Sigmoid colon (tissue), 7 donors: ENCODE results near the gene TRPM3. TPM values are rescaled to one million over a fixed set of nuclear protein-coding genes. Genes with fewer than 3 reads are reported as not detected.

Experiments used
- DNase-seq: peaks from one replicate; pipeline ENCODE4 v3.0.0-alpha.2; 2019
- H3K27ac ChIP-seq, 4 donors: fragments of 200-600 bp; sonication (generic); one replicate each; pipeline ENCODE4 v1.5.1; 2016 to 2019; ENCODE audit warnings: mild to moderate bottlenecking in 1 of 4
- H3K27me3 ChIP-seq, 3 donors: fragments of 200-600 bp; sonication (generic); one replicate each; pipeline ENCODE4 v1.5.1; 2019; ENCODE audit warnings: mild to moderate bottlenecking in 1 of 3
- H3K36me3 ChIP-seq, 4 donors: fragments of 200-600 bp; sonication (generic); one replicate each; pipeline ENCODE4 v1.5.1; 2016 to 2019
- H3K4me1 ChIP-seq, 4 donors: fragments of 200-600 bp; sonication (generic); one replicate each; pipeline ENCODE4 v1.5.1; 2017 to 2019
- H3K4me3 ChIP-seq, 4 donors: fragments of 200-600 bp; sonication (generic); one replicate each; pipeline ENCODE4 v1.5.1; 2017 to 2019; ENCODE audit warnings: mild to moderate bottlenecking in 2 of 4, moderate library complexity in 1 of 4
- H3K9me3 ChIP-seq, 4 donors: fragments of 200-600 bp in 3 of 4; sonication (generic) in 3 of 4; one replicate each; pipeline versions ENCODE4 v1.5.1 to v1.6.1; 2013 to 2019
- EP300 ChIP-seq, 4 donors: sonication (generic); formaldehyde crosslinking; IDR thresholded peaks; one replicate each; pipeline ENCODE4 v1.6.1; 2017; ENCODE audit warnings: antibody characterized with exemption in 4 of 4
- POLR2A ChIP-seq, 2 donors: fragments of 450-650 bp; IDR thresholded peaks; one replicate each; pipeline ENCODE4 v1.6.1; 2016; ENCODE audit warnings: antibody characterized with exemption in 2 of 2, mild to moderate bottlenecking in 2 of 2, moderate library complexity in 2 of 2
- POLR2AphosphoS5 ChIP-seq, 4 donors: sonication (generic); formaldehyde crosslinking; IDR thresholded peaks; one replicate each; pipeline ENCODE4 v1.6.1; 2017; ENCODE audit warnings: antibody characterized with exemption in 4 of 4
- WGBS, 2 donors: extraction: QIAGEN DNeasy Blood & Tissue Kit; methylation state at CpG; one replicate each; pipeline ENCODE4 v1.1.7; 2013; 5-methylcytosine and 5-hydroxymethylcytosine counted together
- intact Hi-C: fragments of 100-400 bp; cut with DNase I; formaldehyde crosslinking; loops from one replicate; pipeline ENCODE4 v1.15.1; 2023
- polyA plus RNA-seq, 3 donors: library from polyadenylated mRNA; stranded (reverse); fragments of 200-250 nt; gene quantifications; one replicate each; pipeline ENCODE4 v1.2.3, GENCODE V29; 2013
- total RNA-seq, 4 donors: library from RNA; depleted of rRNA; stranded (reverse); fragments of >200 nt; gene quantifications; one replicate each; pipeline ENCODE4 v1.1.0, GENCODE V29; 2016
- TF ChIP-seq, protein P1 (sequence below), 4 experiments: fragments of 450-650 bp in 3 of 4; fragments of 200-600 bp in 1 of 4; IDR thresholded peaks; one replicate each; pipeline ENCODE4 v1.5.1; 2016 to 2019; ENCODE audit warnings: antibody characterized with exemption in 4 of 4, mild to moderate bottlenecking in 3 of 4, moderate library complexity in 2 of 4
- donor health status: healthy with polysubstance abuse.
- donor health status: Bipolar disorder and iron deficiency.
- donor health status: healthy.

TRPM3 gene
- total and polyA plus RNA-seq, 7 donors, result 0.07 to 1.8 (median 0.41) TPM; not detected in 2

DNA sequence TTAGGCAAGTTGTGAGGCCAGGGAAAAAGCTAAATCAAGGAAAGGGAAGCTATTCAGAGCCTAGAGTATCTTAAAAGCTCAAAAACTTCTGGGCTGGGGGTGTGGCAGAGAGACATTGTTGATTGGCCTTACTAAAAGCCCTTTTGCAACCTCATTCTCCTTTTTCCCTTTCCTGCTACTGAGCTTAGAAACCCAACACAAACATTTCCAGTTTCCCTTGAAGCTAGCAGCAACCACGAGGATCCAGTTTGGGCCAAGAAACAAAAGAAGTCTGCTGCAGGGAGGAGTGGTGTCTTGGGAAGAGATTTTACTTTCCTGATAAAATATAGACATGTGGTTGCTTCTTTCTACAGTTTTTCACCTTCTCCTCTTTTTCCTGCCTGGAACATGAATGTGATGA, 571.5 kb downstream of the TRPM3 start:
- DNase-seq, result no peak
- Histone ChIP-seq H3K9me3 (peaks cover 0 to 4% (median 0%) of the 10 kb centered on the region in 4 donors), H3K4me3 (no peak overlapping the region), H3K27ac (no peak overlapping the region), H3K36me3 (no peaks in the 10 kb centered on the region), H3K4me1 (peaks cover 0 to 27% (median 13%) of the 10 kb centered on the region in 4 donors), H3K27me3 (no peaks in the 10 kb centered on the region)
- TF ChIP-seq, protein P1, sequence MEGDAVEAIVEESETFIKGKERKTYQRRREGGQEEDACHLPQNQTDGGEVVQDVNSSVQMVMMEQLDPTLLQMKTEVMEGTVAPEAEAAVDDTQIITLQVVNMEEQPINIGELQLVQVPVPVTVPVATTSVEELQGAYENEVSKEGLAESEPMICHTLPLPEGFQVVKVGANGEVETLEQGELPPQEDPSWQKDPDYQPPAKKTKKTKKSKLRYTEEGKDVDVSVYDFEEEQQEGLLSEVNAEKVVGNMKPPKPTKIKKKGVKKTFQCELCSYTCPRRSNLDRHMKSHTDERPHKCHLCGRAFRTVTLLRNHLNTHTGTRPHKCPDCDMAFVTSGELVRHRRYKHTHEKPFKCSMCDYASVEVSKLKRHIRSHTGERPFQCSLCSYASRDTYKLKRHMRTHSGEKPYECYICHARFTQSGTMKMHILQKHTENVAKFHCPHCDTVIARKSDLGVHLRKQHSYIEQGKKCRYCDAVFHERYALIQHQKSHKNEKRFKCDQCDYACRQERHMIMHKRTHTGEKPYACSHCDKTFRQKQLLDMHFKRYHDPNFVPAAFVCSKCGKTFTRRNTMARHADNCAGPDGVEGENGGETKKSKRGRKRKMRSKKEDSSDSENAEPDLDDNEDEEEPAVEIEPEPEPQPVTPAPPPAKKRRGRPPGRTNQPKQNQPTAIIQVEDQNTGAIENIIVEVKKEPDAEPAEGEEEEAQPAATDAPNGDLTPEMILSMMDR (IDR thresholded peaks at IDR 0.05), result no peak
- no peak for TF ChIP-seq POLR2A (IDR thresholded peaks at IDR 0.05)
- TF ChIP-seq EP300 (IDR thresholded peaks at IDR 0.05), result no peak
- TF ChIP-seq POLR2AphosphoS5 (IDR thresholded peaks at IDR 0.05), result no peak
- intact Hi-C loops, result loop anchor here (2.0 kb wide), 1 partner anchor 13 kb away; no protein-coding TSS in a partner anchor
- WGBS, 2 donors, result 26 to 70% methylated on average over 1 of the region's 1 CpG

DNA sequence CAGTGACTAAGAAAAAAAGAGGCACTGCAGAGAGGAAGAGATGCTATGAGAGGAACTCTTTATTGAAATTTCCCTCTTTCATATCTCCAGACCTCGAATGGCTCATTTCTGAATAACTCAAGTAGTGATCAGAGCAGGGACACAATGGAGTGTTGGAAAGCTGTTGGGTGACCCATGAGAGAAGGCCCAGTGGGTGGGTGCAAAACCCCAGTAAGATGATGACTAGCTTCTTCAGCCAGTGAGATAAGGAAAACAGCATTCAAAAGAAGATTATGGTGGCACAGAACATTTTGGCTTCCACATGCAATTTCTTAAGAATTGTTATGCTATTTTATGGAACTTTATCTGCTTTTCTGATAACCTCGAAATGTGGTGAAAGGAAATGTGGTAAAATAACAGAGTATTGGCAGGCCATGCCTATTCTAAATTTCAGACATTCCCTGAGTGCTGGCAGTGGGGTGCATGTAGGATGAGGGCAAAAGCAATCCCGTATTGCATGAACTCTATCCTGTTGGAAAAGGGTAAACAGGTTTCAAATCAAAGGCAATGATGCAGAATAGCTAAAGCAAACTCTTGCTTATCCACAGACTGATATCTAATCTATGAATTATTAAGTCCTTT, 579.0 kb downstream of the TRPM3 start:
- TF ChIP-seq, protein P1 (IDR thresholded peaks at IDR 0.05), result no peak
- TF ChIP-seq POLR2A (IDR thresholded peaks at IDR 0.05) (no peak), POLR2AphosphoS5 (IDR thresholded peaks at IDR 0.05) (no peak), EP300 (IDR thresholded peaks at IDR 0.05) (no peak)
- WGBS, 2 donors, result 80 to 89% methylated on average over 3 of the region's 3 CpGs
- H3K4me3 ChIP-seq, result no peak overlapping the region
- no peak overlapping the region for H3K27ac ChIP-seq
- no peaks in the 10 kb centered on the region for H3K9me3 ChIP-seq
- no peaks in the 10 kb centered on the region for H3K36me3 ChIP-seq
- intact Hi-C loops, result no loop called here
- DNase-seq, result no peak
- peaks cover 0 to 12% (median 0%) of the 10 kb centered on the region in 4 donors for H3K4me1 ChIP-seq
- H3K27me3 ChIP-seq, result no peaks in the 10 kb centered on the region

DNA sequence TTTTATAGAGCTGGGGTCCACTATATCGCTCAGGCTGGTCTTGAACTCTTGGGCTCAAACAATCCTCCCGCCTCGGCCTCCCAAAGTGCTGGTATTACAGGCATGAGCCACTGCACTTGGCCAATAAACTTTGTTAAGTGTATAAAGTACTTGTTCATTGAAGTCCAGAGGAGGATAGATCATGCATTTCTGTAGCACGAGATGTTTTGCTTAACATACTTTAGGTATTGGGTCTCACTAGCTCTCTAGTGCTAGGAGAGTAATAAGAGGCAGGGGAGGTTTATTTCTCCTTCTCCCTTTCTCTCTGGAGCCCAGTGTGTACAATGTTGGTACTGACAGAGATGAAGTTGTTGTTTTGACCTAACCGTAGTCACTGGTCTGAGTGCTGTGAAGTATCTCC, 581.4 kb downstream of the TRPM3 start:
- no peak for DNase-seq
- Histone ChIP-seq H3K27ac (no peak overlapping the region), H3K27me3 (no peaks in the 10 kb centered on the region), H3K9me3 (no peaks in the 10 kb centered on the region), H3K36me3 (no peaks in the 10 kb centered on the region), H3K4me1 (no peaks in the 10 kb centered on the region), H3K4me3 (no peak overlapping the region)
- WGBS, 2 donors, result 91% methylated on average over 5 of the region's 5 CpGs
- no peak for TF ChIP-seq POLR2AphosphoS5 (IDR thresholded peaks at IDR 0.05)
- TF ChIP-seq POLR2A (IDR thresholded peaks at IDR 0.05), result no peak
- intact Hi-C loops, result no loop called here

DNA sequence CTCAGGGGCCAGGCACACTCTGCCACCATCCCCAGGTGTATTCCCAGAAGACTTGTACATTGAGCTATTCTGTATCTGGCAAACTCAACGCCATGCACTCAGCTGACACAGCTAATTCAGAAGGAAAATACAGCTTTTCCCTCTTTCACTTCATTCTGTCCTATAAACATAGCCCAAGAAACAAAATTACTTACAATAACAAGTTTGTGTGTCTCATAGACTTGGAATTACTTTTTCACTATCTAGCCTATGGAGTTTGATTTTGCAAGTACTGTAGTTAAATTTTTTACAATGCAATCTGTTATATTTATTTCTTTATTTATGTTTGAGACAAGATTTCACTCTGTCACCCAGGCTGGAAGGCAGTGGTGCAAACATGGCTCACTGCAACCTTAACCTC, 581.9 kb downstream of the TRPM3 start:
- intact Hi-C loops, result no loop called here
- WGBS, 2 donors, result 60 to 68% methylated on average over 1 of the region's 1 CpG

DNA sequence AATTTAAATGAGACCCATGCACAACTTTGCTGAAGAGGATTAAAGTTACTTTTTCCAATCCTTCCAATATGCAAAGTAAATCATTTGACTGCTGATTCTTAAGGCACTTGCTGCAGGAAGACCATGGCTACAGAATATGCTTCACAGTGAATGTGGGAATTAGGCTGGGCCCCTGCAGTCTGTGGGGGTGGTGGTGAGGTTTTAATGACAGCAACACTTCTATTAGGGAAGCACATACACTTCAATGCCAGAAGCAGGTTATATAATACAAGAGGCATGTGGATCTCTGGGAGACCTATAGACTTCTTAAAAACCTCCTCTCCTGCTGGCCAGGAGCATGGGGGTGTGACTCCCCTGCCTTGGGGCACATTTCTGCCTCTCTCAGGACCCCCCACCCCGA, 582.4 kb downstream of the TRPM3 start:
- WGBS, 2 donors, result 70 to 78% methylated on average over 1 of the region's 1 CpG
- H3K4me1 ChIP-seq, result no peaks in the 10 kb centered on the region
- intact Hi-C loops, result no loop called here
- DNase-seq, result no peak
- TF ChIP-seq POLR2A (IDR thresholded peaks at IDR 0.05), result no peak
- no peak for TF ChIP-seq POLR2AphosphoS5 (IDR thresholded peaks at IDR 0.05)
- no peak for TF ChIP-seq EP300 (IDR thresholded peaks at IDR 0.05)
- TF ChIP-seq, protein P1 (IDR thresholded peaks at IDR 0.05), result no peak
- no peak overlapping the region for H3K4me3 ChIP-seq
- no peak overlapping the region for H3K27ac ChIP-seq
- H3K36me3 ChIP-seq, result no peaks in the 10 kb centered on the region
- no peaks in the 10 kb centered on the region for H3K9me3 ChIP-seq
- H3K27me3 ChIP-seq, result no peaks in the 10 kb centered on the region

More for the DNA sequence above, 581.9 kb downstream of the TRPM3 start:
- H3K4me3 ChIP-seq, result no peak overlapping the region
- H3K9me3 ChIP-seq, result no peaks in the 10 kb centered on the region
- H3K27ac ChIP-seq, result no peak overlapping the region
- H3K4me1 ChIP-seq, result no peaks in the 10 kb centered on the region
- no peak for DNase-seq
- no peaks in the 10 kb centered on the region for H3K27me3 ChIP-seq
- TF ChIP-seq, protein P1 (IDR thresholded peaks at IDR 0.05), result no peak
- TF ChIP-seq POLR2A (IDR thresholded peaks at IDR 0.05), result no peak
- TF ChIP-seq EP300 (IDR thresholded peaks at IDR 0.05), result no peak
- TF ChIP-seq POLR2AphosphoS5 (IDR thresholded peaks at IDR 0.05), result no peak
- no peaks in the 10 kb centered on the region for H3K36me3 ChIP-seq
